A549 (cell line): Measurements from ENCODE around the gene UGT1A7. TPM values are rescaled to one million over a fixed set of nuclear protein-coding genes. Genes with fewer than 3 reads are reported as not detected.

Experiments
- ATAC-seq, 2 experiments: fragments of 200-7000 bp in 1 of 2; fragments of >200 bp in 1 of 2; cut with Nextera tagmentation in 1 of 2; cut with Tn5 transposase in 1 of 2; 3 replicates each; pipeline versions ENCODE4 v1.8.0 to v1.9.1; 2018 to 2020; ENCODE audit warnings: mild to moderate bottlenecking in 1 of 2, moderate library complexity in 1 of 2
- CTCF ChIA-PET: fragments of 300-600 bp; sonication (Branson Sonifier 250); formaldehyde crosslinking; extraction: SDS; loops from one replicate; lab custom pipeline; 2021; ENCODE audit warnings: antibody characterized with exemption, inconsistent platforms; lab: Yijun Ruan, JAX
- POLR2A ChIA-PET: fragments of 350-600 bp; formaldehyde crosslinking; extraction: SDS; loops from one replicate; lab custom pipeline; 2021; ENCODE audit warnings: antibody characterized with exemption, inconsistent platforms; lab: Yijun Ruan, JAX
- DNase-seq, 2 experiments: peaks; one replicate each; pipeline versions ENCODE4 v3.0.0 to v3.0.0-alpha.2; 2011 to 2016; ENCODE audit warnings: low read depth in 1 of 2, low spot score in 1 of 2
- FAIRE-seq: peaks from 2 replicates; lab custom pipeline; 2011; peaks lifted over from hg19 to GRCh38; lab: Jason Lieb, UNC
- H3K27ac ChIP-seq, 2 experiments: fragments of >200 bp; sonication (Bioruptor Twin); formaldehyde crosslinking; 3 replicates each; pipeline ENCODE4 v1.5.1; 2016 to 2017
- H3K4me1 ChIP-seq: fragments of >200 bp; sonication (Bioruptor Twin); formaldehyde crosslinking; 3 replicates; pipeline ENCODE4 v1.6.1; 2016
- H3K4me2 ChIP-seq: fragments of >200 bp; sonication (Bioruptor Twin); formaldehyde crosslinking; 3 replicates; pipeline ENCODE4 v1.6.1; 2016
- H3K4me3 ChIP-seq: fragments of >200 bp; sonication (Bioruptor Twin); formaldehyde crosslinking; 3 replicates; pipeline ENCODE4 v1.5.1; 2016
- H3K9me3 ChIP-seq: fragments of >200 bp; sonication (Bioruptor Twin); formaldehyde crosslinking; 3 replicates; pipeline ENCODE4 v1.6.1; 2016
- CBX2 ChIP-seq: fragments of 200-600 bp; sonication (generic); IDR thresholded peaks from 2 replicates; pipeline ENCODE4 v1.6.1; 2016; ENCODE audit warnings: low read depth, mild to moderate bottlenecking, borderline replicate concordance
- CBX8 ChIP-seq: fragments of 200-600 bp; sonication (generic); IDR thresholded peaks from 2 replicates; pipeline ENCODE4 v1.6.1; 2016
- EHF ChIP-seq: fragments of 250-450 bp; sonication (Bioruptor Pico); IDR thresholded peaks from 2 replicates; pipeline ENCODE4 v1.5.0; 2020; ENCODE audit warnings: mild to moderate bottlenecking
- ELK1 ChIP-seq: fragments of 150-350 bp; IDR thresholded peaks from 2 replicates; pipeline ENCODE4 v1.6.1; 2014; ENCODE audit warnings: low read depth, mild to moderate bottlenecking, low read length
- EP300 ChIP-seq, 2 experiments: fragments of >200 bp; sonication (Bioruptor Twin); formaldehyde crosslinking; IDR thresholded peaks; 2 replicates in 1 of 2; 3 replicates in 1 of 2; pipeline ENCODE4 v1.6.1; 2016 to 2017
- ESRRA ChIP-seq: fragments of 150-350 bp; IDR thresholded peaks from 2 replicates; pipeline ENCODE4 v1.6.1; 2014; ENCODE audit warnings: mild to moderate bottlenecking, low read length, borderline replicate concordance
- FOSL2 ChIP-seq, 2 experiments: fragments of 450-650 bp in 1 of 2; fragments of >200 bp in 1 of 2; sonication (Bioruptor Twin) in 1 of 2; formaldehyde crosslinking; IDR thresholded peaks; 2 replicates each; pipeline versions ENCODE4 v1.5.0 to v1.6.1; 2016 to 2020; ENCODE audit warnings: mild to moderate bottlenecking in 1 of 2, moderate library complexity in 1 of 2
- FOXS1 ChIP-seq: fragments of 250-450 bp; sonication (Bioruptor Pico); IDR thresholded peaks from 2 replicates; pipeline ENCODE4 v1.5.0; 2020; ENCODE audit warnings: mild to moderate bottlenecking, moderate library complexity
- HDAC2 ChIP-seq: fragments of 200-600 bp; sonication (generic); IDR thresholded peaks from 2 replicates; pipeline ENCODE4 v1.6.1; 2016
- HOXB13 ChIP-seq: fragments of 250-450 bp; sonication (Bioruptor Pico); IDR thresholded peaks from 2 replicates; pipeline ENCODE4 v1.5.0; 2020; ENCODE audit warnings: low read depth, mild to moderate bottlenecking, moderate library complexity
- HOXB5 ChIP-seq: fragments of 250-450 bp; sonication (Bioruptor Pico); IDR thresholded peaks from 2 replicates; pipeline ENCODE4 v1.5.0; 2020; ENCODE audit warnings: mild to moderate bottlenecking, moderate library complexity
- KDM1A ChIP-seq: fragments of 200-600 bp; sonication (generic); IDR thresholded peaks from 2 replicates; pipeline ENCODE4 v1.6.1; 2016; ENCODE audit warnings: low read depth, mild to moderate bottlenecking
- KDM5A ChIP-seq: fragments of 200-600 bp; sonication (generic); IDR thresholded peaks from 2 replicates; pipeline ENCODE4 v1.6.1; 2016; ENCODE audit warnings: antibody characterized with exemption, mild to moderate bottlenecking
- MAFK ChIP-seq: fragments of 450-650 bp; IDR thresholded peaks from 2 replicates; pipeline ENCODE4 v1.6.1; 2014; ENCODE audit not compliant: partially characterized antibody
- MYC ChIP-seq: IDR thresholded peaks from 2 replicates; pipeline ENCODE4 v1.6.1; 2012; ENCODE audit warnings: mild to moderate bottlenecking, inconsistent platforms, low read length, improper control_type of control experiment, borderline replicate concordance
- NFE2L2 ChIP-seq: fragments of 150-350 bp; conservative IDR thresholded peaks from 2 replicates; pipeline ENCODE4 v1.6.1; 2014; ENCODE audit warnings: low read length
- NPAS2 ChIP-seq: fragments of 250-450 bp; sonication (Bioruptor Pico); IDR thresholded peaks from 2 replicates; pipeline ENCODE4 v1.8.0; 2022; ENCODE audit warnings: mild to moderate bottlenecking, moderate library complexity, borderline replicate concordance
- NR3C1 ChIP-seq: fragments of >200 bp; sonication (Bioruptor Twin); formaldehyde crosslinking; IDR thresholded peaks from 3 replicates; pipeline ENCODE4 v1.6.1; 2017
- PHF8 ChIP-seq: fragments of 200-600 bp; sonication (generic); IDR thresholded peaks from 2 replicates; pipeline ENCODE4 v1.6.1; 2016; ENCODE audit warnings: low read depth, mild to moderate bottlenecking, antibody characterized with exemption, moderate library complexity, borderline replicate concordance
- POLR2A ChIP-seq: IDR thresholded peaks from 2 replicates; pipeline ENCODE4 v1.6.1; 2012; ENCODE audit warnings: mild to moderate bottlenecking, low read length
- RAD21 ChIP-seq, 2 experiments: fragments of >200 bp in 1 of 2; sonication (Bioruptor Twin) in 1 of 2; formaldehyde crosslinking in 1 of 2; IDR thresholded peaks in 1 of 2; conservative IDR thresholded peaks in 1 of 2; 2 replicates in 1 of 2; 3 replicates in 1 of 2; pipeline ENCODE4 v1.6.1; 2012 to 2018; ENCODE audit warnings: inconsistent platforms in 1 of 2
- RARB ChIP-seq: fragments of 250-450 bp; sonication (Bioruptor Pico); IDR thresholded peaks from 2 replicates; pipeline ENCODE4 v1.8.0; 2021; ENCODE audit warnings: mild to moderate bottlenecking, moderate library complexity
- RFX5 ChIP-seq: fragments of 450-650 bp; IDR thresholded peaks from 2 replicates; pipeline ENCODE4 v1.7.1; 2014; ENCODE audit warnings: antibody characterized with exemption, mild to moderate bottlenecking, moderate library complexity
- RNF2 ChIP-seq: fragments of 200-600 bp; sonication (generic); IDR thresholded peaks from 2 replicates; pipeline ENCODE4 v1.6.1; 2016; ENCODE audit warnings: low read depth, mild to moderate bottlenecking, antibody characterized with exemption, moderate library complexity, borderline replicate concordance
- ZC3H11A ChIP-seq: fragments of 450-650 bp; IDR thresholded peaks from 2 replicates; pipeline ENCODE4 v1.6.1; 2014; ENCODE audit warnings: antibody characterized with exemption, mild to moderate bottlenecking
- ZNF302 ChIP-seq: fragments of 250-450 bp; sonication (Bioruptor Pico); IDR thresholded peaks from 2 replicates; pipeline ENCODE4 v1.9.0; 2021; ENCODE audit warnings: inconsistent platforms, mild to moderate bottlenecking, moderate library complexity
- ZSCAN20 ChIP-seq: fragments of 250-450 bp; sonication (Bioruptor Pico); IDR thresholded peaks from 2 replicates; pipeline ENCODE4 v1.8.0; 2022; ENCODE audit warnings: mild to moderate bottlenecking, moderate library complexity
- WGBS: methylation state at CpG from one replicate; pipeline ENCODE4 v1.1.6; 2017; ENCODE audit errors: missing lambda C conversion rate; 5-methylcytosine and 5-hydroxymethylcytosine counted together
- polyA plus RNA-seq, 4 experiments: library from polyadenylated mRNA; depleted of rRNA in 3 of 4; stranded (reverse); fragments of >200 nt; fragmentation: RNase III in 1 of 4; extraction: RNeasy Plus Mini Kit Qiagen cat#74134 plus additional on column Dnase treatment in 1 of 4; gene quantifications; 2 replicates in 3 of 4; 3 replicates in 1 of 4; pipeline ENCODE4 v1.2.3, GENCODE V29; 2011 to 2017
- TF ChIP-seq, protein P1 (sequence below): IDR thresholded peaks from 2 replicates; pipeline ENCODE4 v1.6.1; 2012
- TF ChIP-seq, protein P2 (sequence below): fragments of >200 bp; sonication (Bioruptor Twin); formaldehyde crosslinking; IDR thresholded peaks from 3 replicates; pipeline ENCODE4 v1.6.1; 2016

UGT1A7 gene
- polyA plus RNA-seq, 2 of the 4 experiments (the other 2 are of a cell fraction) = 8.9 to 9.8 TPM

DNA sequence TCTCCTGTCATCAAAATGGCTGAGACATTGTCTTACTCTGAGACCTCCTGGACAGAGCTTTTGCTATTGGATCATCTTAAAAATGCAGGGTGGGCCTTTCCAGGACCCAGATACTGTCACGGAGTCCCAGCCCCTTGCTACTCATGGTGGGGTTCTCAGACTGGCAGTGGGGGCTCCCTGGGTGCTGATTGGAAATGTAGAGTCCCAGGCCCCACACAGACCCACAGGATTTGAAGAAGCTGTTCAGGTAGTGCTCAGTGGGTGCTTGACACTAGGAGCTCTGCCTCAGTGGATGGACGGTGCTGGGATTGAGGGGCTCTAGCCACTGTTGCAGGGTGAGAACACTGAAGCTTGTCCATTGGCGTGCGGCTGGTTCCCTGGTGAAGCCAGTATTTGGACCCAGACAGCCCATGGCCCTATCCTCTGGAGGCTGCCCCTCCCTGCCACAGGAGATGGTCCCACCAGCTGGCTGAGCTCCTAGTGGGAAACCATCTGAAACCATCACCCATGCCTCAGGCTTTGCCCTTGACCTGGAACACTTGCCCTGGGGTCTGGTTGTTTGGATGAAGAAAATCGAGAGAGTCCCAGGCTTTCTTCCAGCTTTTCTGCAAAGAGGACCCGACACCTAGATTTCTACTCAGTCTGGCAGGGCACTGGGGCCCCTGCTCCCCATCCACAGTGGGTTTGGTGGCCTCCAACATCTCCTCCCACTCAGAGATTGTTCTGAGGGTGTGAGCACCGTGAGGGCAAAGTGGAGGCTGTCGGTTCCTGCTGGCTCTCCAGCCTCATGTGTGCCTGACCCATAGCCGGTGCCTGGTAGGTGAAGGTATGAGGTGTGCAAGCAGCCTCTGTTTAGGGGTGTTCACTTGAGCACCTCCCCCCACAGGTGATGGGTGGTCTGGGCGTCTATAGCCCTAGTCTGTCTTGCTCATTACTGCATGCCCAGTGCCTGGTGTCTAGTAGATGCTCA is 126.5 kb downstream of the UGT1A7 start:
- Histone ChIP-seq H3K27ac (peak overlapping the region in 1 of 2 experiments; percentile 56; a peak in 2 of 6 replicates), H3K4me1 (peaks cover 3% of the 10 kb centered on the region; the same call in 2 of the 3 replicates), H3K4me3 (no peak overlapping the region), H3K4me2 (no peak overlapping the region), H3K9me3 (no peaks in the 10 kb centered on the region)
- TF ChIP-seq EHF (CRISPR knock-in tag) = no peak
- TF ChIP-seq MAFK = no peak
- TF ChIP-seq, protein P1, sequence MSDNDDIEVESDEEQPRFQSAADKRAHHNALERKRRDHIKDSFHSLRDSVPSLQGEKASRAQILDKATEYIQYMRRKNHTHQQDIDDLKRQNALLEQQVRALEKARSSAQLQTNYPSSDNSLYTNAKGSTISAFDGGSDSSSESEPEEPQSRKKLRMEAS = no peak
- TF ChIP-seq ZC3H11A = no peak
- FAIRE-seq (no peak), DNase-seq (no peak), ATAC-seq (no peak)
- POLR2A ChIA-PET = no interaction called here
- CTCF ChIA-PET = interaction anchor here (0.8 kb wide), 1 partner anchor 13 kb away, joined by 3 read pairs; no protein-coding TSS in a partner anchor
- 80% methylated on average over 10 of the region's 10 CpGs for WGBS

DNA sequence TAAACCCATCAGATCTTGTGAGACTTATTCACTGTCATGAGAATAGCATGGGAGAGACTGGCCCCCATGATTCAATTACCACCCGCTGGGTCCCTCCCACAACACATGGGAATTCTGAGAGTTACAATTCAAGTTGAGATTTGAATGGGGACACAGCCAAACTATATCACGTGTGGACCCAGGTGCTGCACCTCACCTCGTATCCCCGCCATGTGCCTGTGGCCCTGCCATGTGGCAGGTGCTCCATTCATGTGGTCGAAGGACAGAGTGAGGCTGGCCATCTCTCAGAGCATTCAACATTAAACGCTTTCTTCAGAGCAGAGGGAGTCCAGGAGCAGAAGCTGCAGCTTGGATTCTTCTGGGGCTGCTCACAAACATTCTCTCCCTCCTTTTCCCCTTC is 128.7 kb downstream of the UGT1A7 start:
- 82% methylated on average over 6 of the region's 6 CpGs for WGBS
- FAIRE-seq = no peak
- no peaks in the 10 kb centered on the region for H3K9me3 ChIP-seq
- ChIA-PET POLR2A (no interaction called here), CTCF (interaction anchor here (0.8 kb wide), 1 partner anchor 99 kb away, joined by 4 read pairs; no protein-coding TSS in a partner anchor)
- H3K4me2 ChIP-seq = no peak overlapping the region
- H3K27ac ChIP-seq = peak overlapping the region in 1 of 2 experiments; percentile 47; a peak in 2 of 6 replicates
- TF ChIP-seq KDM1A (no peak), HOXB5 (no peak), RNF2 (no peak), NR3C1 (no peak), FOSL2 (IDR thresholded peaks at IDR 0.05) (no peak), FOSL2 (CRISPR knock-in tag; IDR thresholded peaks at IDR 0.05) (no peak), RAD21 (conservative IDR thresholded peaks at IDR 0.05 in 1 of 2, IDR thresholded peaks at IDR 0.05 in 1 of 2) (no peak), RFX5 (no peak), NPAS2 (CRISPR knock-in tag) (no peak), MAFK (no peak), CBX2 (no peak), RARB (CRISPR knock-in tag) (no peak), ESRRA (no peak), FOXS1 (CRISPR knock-in tag) (no peak), PHF8 (no peak)
- TF ChIP-seq, protein P2, sequence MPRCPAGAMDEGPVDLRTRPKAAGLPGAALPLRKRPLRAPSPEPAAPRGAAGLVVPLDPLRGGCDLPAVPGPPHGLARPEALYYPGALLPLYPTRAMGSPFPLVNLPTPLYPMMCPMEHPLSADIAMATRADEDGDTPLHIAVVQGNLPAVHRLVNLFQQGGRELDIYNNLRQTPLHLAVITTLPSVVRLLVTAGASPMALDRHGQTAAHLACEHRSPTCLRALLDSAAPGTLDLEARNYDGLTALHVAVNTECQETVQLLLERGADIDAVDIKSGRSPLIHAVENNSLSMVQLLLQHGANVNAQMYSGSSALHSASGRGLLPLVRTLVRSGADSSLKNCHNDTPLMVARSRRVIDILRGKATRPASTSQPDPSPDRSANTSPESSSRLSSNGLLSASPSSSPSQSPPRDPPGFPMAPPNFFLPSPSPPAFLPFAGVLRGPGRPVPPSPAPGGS = no peak
- TF ChIP-seq, protein P1 = no peak
- H3K4me3 ChIP-seq = no peak overlapping the region
- DNase-seq = no peak
- peaks cover 3% of the 10 kb centered on the region; the same call in 2 of the 3 replicates for H3K4me1 ChIP-seq
- no peak for ATAC-seq

GRCh38 chr2:233811087-233811486 is 129.4 kb downstream of the UGT1A7 start:
- CTCF ChIA-PET = interaction anchor here (0.7 to 0.8 kb wide), 2 partner anchors 100 to 980 kb away, joined by 3 to 4 read pairs; no protein-coding TSS in a partner anchor
- FAIRE-seq = no peak
- Histone ChIP-seq H3K4me1 (peaks cover 5% of the 10 kb centered on the region), H3K4me3 (no peak overlapping the region), H3K9me3 (no peaks in the 10 kb centered on the region), H3K4me2 (no peak overlapping the region), H3K27ac (peak overlapping the region in 1 of 2 experiments; percentile 47; a peak in 3 of 6 replicates)
- no peak for DNase-seq
- no peak for ATAC-seq
- POLR2A ChIA-PET = no interaction called here
- WGBS = 78% methylated on average over 4 of the region's 4 CpGs
- TF ChIP-seq POLR2A = no peak
- no peak for TF ChIP-seq FOSL2 (IDR thresholded peaks at IDR 0.05)
- TF ChIP-seq FOSL2 (CRISPR knock-in tag; IDR thresholded peaks at IDR 0.05) = no peak
- TF ChIP-seq EHF (CRISPR knock-in tag) = no peak
- TF ChIP-seq KDM5A = no peak
- TF ChIP-seq ZSCAN20 = no peak
- no peak for TF ChIP-seq HDAC2
- TF ChIP-seq CBX8 = no peak
- no peak for TF ChIP-seq HOXB13
- no peak for TF ChIP-seq ZNF302 (CRISPR knock-in tag)
- no peak for TF ChIP-seq NFE2L2
- no peak for TF ChIP-seq EP300 (IDR thresholded peaks at IDR 0.05)
- TF ChIP-seq ESRRA = no peak
- no peak for TF ChIP-seq ELK1
- TF ChIP-seq MYC = no peak
